HG03565 (cell line): ENCODE data around the gene TMPRSS4.

Source experiments
- ATAC-seq: cut with Tn5 transposase; IDR thresholded peaks from one replicate; pipeline ENCODE4 v1.9.1; 2021; ENCODE audit warnings: mild to moderate bottlenecking, moderate library complexity; ENCODE audit not compliant: unreplicated experiment

Gene TMPRSS4

DNA sequence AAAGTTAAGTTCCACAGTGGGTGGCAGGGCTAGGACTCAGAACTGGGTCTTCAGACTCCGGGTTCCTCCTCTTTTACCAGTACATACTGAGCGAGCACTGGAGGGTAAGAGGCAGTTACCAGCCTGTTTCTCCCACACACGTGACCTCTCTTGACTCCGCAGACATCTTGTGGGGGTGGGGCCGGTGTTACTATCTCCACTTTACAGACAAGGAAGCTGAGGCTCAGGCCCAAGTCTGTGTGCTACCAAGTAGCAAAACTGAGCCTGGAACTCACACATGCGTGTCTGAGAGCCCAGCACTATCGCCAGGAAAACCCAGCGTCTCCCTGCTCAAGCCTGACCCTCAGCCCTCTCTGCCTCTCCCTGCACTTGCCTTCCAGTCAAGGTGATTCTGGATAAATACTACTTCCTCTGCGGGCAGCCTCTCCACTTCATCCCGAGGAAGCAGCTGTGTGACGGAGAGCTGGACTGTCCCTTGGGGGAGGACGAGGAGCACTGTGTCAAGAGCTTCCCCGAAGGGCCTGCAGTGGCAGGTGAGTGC, 25.9 kb downstream of the TMPRSS4 start:
- no peak for ATAC-seq

- no peak for ATAC-seq
Observed at GRCh38 chr11:118104491-118104890, 27.6 kb downstream of the TMPRSS4 start.

GRCh38 chr11:118105657-118106305, 28.9 kb downstream of the TMPRSS4 start:
- ATAC-seq: no peak

DNA sequence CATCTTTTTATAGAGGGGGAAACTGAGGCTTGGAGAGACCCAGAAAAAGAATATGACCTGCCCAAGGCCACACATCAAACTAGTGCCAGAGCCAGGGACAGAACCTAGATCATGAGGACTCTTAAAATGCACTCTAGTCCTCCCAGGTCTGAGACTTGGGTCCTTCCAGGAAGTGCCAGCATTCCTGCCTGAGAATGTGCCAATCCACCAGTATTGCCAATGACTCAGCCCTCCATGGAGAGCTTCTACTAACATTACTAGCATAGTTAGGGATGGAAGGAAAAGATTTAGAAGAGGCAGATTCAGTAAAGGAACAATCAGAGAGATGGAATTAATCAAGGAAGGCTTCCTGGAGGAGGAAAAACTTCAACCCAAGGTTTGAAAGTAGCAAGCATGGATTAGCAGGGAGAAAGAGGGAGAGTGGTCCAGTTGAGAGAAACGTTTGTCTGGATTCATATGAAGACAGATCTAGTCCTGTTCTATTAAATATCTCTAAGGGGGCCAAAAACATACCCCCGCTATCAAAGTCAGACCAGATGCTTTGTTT, 30.0 kb downstream of the TMPRSS4 start:
- no peak for ATAC-seq

DNA sequence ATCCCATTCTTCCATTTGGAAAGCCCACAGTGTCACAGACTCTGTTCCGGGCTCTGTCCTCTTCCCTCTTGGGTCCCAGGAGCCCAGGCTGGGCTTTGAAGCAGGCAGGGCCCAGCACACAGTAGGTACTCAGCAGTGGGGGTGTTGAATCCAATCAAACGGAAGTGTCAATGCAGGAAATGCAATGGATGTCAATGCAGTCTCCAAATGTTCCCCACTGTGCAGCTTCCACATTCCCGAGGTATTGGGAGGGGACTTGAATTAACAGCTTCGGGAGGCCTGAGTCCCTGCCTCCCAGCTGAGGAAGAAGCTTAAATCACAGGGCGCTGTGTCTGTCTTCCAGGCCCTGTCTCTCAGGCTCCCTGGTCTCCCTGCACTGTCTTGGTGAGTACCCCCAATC, 31.6 kb downstream of the TMPRSS4 start:
- no peak for ATAC-seq

DNA sequence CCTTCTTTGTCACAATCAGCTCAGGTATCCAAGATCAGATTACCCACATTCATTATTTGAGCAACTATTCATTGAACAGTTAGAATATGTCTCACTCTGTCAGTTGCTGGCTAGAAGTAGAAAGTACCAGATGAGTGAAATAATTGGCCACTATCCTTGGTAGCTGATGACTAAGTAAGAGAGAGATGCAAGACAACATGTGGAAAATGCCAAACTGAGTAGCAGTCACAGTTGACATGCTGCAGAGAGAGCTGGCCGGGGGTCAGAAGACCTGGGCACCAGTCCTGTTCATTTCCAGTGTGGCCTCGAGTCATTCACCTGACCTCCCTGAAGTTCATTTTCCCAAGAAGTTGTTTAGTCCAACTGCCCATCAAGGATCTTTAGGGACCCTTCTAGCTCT, 32.4 kb downstream of the TMPRSS4 start:
- no peak for ATAC-seq

- no peak for ATAC-seq
Observed at GRCh38 chr11:118111019-118111743, 34.3 kb downstream of the TMPRSS4 start.

DNA sequence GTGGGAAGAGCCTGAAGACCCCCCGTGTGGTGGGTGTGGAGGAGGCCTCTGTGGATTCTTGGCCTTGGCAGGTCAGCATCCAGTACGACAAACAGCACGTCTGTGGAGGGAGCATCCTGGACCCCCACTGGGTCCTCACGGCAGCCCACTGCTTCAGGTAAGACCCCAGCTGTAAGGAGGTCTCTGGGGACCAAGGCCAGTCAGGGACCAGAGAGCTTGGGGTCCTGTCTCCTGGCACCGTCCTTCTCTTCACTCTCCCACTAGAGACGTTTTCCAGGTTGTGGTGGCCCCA, 34.8 kb downstream of the TMPRSS4 start:
- ATAC-seq: no peak

DNA sequence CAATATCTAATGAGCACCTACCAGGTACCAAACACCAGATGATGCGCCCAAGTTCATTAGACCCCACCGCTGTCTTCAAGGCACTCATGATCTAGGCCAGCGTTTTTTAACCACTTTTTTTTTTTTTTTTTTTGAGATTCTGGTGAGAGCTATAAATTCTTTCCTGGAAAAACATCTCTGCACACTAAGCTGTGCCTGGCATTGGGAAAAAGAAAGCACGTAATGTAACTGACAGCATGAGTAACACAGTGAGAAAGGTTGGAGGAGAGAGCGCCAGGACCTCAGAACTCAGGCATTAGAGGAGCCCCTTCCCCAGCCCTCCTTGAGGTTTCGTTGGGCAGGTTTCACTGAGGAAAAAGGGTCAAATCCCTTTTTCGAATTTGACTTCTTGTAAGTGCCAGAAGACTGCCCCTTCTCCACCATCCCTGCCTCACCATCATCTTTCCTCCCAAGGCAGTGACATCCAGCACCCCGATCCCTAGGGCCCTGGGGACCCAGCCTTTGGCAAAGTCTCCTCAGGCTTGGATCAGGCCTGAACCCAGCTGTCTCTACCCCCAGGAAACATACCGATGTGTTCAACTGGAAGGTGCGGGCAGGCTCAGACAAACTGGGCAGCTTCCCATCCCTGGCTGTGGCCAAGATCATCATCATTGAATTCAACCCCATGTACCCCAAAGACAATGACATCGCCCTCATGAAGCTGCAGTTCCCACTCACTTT, 36.0 kb downstream of the TMPRSS4 start:
- ATAC-seq: no peak

- no peak for ATAC-seq
Observed at GRCh38 chr11:118114266-118114665, 37.4 kb downstream of the TMPRSS4 start.

DNA sequence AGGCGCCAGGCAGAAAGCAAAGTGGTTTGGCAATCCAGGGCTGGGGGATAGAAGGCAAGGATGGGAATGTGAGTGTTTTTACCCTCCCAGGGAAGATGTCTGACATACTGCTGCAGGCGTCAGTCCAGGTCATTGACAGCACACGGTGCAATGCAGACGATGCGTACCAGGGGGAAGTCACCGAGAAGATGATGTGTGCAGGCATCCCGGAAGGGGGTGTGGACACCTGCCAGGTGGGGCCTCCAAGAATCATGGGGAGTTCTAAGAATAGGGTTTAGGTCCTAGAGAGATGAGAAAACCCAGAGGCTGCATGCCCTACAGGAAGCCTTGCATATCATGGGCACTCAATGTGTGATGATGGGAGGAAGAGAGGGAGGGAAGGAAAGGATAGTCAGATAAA, 38.2 kb downstream of the TMPRSS4 start:
- ATAC-seq: no peak

- ATAC-seq: no peak
Observed at GRCh38 chr11:118117790-118118601, 41.1 kb downstream of the TMPRSS4 start.

DNA sequence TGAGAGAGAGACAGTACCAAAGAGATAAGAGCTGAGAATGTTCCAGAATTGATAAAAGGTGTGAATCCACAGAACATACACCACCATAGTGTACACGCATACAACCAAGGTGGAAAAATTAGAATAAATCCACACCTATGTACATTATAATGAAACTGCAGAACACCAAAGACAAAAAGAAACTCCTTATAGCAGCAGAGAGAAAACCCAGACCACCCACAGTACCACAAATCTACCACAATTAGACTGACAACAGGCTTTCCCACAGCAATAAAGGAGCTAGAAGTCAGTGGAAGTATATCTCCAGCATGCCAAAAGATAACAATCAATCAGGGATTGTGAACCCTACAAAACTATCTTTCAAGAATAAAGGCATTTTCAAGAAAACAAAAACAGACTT, 43.9 kb downstream of the TMPRSS4 start:
- ATAC-seq: no peak

DNA sequence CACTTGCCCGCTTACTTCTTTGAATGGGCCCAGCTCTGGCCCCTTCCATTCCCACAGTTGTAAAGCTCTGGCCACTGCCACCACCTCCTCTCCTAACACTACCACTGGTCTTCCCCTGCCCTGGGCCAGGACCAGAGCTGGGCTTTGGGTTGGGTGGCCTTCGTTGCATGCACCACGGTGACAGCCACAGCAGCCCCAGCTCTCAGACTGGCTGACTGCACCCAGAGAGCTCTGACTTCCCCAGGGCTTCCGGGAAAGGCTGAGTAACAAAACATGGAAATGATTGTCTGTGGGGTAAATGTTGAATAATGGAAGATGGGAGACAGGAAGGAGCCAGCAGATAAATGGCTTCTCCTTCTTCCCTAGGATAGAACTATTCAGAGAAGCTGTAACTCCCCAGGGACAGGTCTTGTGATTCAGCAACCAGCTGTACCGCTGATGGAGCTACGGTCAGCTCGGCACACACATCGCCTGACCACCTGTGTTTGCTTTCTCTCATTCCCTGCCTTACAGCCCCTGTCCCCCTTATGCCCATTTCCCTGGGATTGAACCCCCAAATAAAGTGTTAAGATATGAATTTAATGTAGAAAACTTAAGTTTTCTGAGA, 48.2 kb downstream of the TMPRSS4 start:
- ATAC-seq: no peak

- ATAC-seq: no peak
Observed at GRCh38 chr11:118126082-118126838, 49.4 kb downstream of the TMPRSS4 start.

- no peak for ATAC-seq
Observed at GRCh38 chr11:118128310-118128709, 51.4 kb downstream of the TMPRSS4 start.

GRCh38 chr11:118128721-118129470, 52.0 kb downstream of the TMPRSS4 start:
- no peak for ATAC-seq

GRCh38 chr11:118129471-118130172, 52.7 kb downstream of the TMPRSS4 start:
- ATAC-seq: no peak
